ENCODE measurements around the gene SLC6A2.

SLC6A2 gene

GRCh38 chr16:55660828-55661227 is 5.0 kb downstream of the SLC6A2 start:
- TF ChIP-seq NFIC (IDR thresholded peaks at IDR 0.05) (no peak), TAF1 (IDR thresholded peaks at IDR 0.05; ENCODE audit: low read depth) (no peak), TCF12 (IDR thresholded peaks at IDR 0.05; ENCODE audit: low read depth) (no peak), EGR1 (IDR thresholded peaks at IDR 0.05) (no peak), EP300 (IDR thresholded peaks at IDR 0.05; ENCODE audit: borderline replicate concordance) (no peak), CREB1 (IDR thresholded peaks at IDR 0.05; ENCODE audit: low read depth) (no peak), CEBPB (IDR thresholded peaks at IDR 0.05) (no peak), TEAD4 (IDR thresholded peaks at IDR 0.05) (no peak), RAD21 (IDR thresholded peaks at IDR 0.05; ENCODE audit: low read depth) (no peak), USF1 (IDR thresholded peaks at IDR 0.05) (no peak), ZBTB7A (IDR thresholded peaks at IDR 0.05; ENCODE audit: low read depth) (no peak), FOXM1 (IDR thresholded peaks at IDR 0.05; ENCODE audit: borderline replicate concordance, low read depth) (no peak), YY1 (IDR thresholded peaks at IDR 0.05; ENCODE audit: low read depth) (no peak)
- TF ChIP-seq, protein P1, sequence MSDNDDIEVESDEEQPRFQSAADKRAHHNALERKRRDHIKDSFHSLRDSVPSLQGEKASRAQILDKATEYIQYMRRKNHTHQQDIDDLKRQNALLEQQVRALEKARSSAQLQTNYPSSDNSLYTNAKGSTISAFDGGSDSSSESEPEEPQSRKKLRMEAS (IDR thresholded peaks at IDR 0.05): no peak
- TF ChIP-seq, protein P2, sequence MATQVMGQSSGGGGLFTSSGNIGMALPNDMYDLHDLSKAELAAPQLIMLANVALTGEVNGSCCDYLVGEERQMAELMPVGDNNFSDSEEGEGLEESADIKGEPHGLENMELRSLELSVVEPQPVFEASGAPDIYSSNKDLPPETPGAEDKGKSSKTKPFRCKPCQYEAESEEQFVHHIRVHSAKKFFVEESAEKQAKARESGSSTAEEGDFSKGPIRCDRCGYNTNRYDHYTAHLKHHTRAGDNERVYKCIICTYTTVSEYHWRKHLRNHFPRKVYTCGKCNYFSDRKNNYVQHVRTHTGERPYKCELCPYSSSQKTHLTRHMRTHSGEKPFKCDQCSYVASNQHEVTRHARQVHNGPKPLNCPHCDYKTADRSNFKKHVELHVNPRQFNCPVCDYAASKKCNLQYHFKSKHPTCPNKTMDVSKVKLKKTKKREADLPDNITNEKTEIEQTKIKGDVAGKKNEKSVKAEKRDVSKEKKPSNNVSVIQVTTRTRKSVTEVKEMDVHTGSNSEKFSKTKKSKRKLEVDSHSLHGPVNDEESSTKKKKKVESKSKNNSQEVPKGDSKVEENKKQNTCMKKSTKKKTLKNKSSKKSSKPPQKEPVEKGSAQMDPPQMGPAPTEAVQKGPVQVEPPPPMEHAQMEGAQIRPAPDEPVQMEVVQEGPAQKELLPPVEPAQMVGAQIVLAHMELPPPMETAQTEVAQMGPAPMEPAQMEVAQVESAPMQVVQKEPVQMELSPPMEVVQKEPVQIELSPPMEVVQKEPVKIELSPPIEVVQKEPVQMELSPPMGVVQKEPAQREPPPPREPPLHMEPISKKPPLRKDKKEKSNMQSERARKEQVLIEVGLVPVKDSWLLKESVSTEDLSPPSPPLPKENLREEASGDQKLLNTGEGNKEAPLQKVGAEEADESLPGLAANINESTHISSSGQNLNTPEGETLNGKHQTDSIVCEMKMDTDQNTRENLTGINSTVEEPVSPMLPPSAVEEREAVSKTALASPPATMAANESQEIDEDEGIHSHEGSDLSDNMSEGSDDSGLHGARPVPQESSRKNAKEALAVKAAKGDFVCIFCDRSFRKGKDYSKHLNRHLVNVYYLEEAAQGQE (IDR thresholded peaks at IDR 0.05; ENCODE audit: low read depth): no peak

GRCh38 chr16:55661941-55662643 is 6.3 kb downstream of the SLC6A2 start:
- TF ChIP-seq FOXM1 (IDR thresholded peaks at IDR 0.05; ENCODE audit: borderline replicate concordance, low read depth): no peak
- no peak for TF ChIP-seq TCF12 (IDR thresholded peaks at IDR 0.05; ENCODE audit: low read depth)
- no peak for TF ChIP-seq ZBTB7A (IDR thresholded peaks at IDR 0.05; ENCODE audit: low read depth)
- TF ChIP-seq, protein P2 (IDR thresholded peaks at IDR 0.05; ENCODE audit: low read depth): no peak
- no peak for TF ChIP-seq CEBPB (IDR thresholded peaks at IDR 0.05)
- TF ChIP-seq TEAD4 (IDR thresholded peaks at IDR 0.05): no peak
- TF ChIP-seq USF1 (IDR thresholded peaks at IDR 0.05): no peak
- TF ChIP-seq EP300 (IDR thresholded peaks at IDR 0.05; ENCODE audit: borderline replicate concordance): no peak
- no peak for TF ChIP-seq CREB1 (IDR thresholded peaks at IDR 0.05; ENCODE audit: low read depth)
- TF ChIP-seq TAF1 (IDR thresholded peaks at IDR 0.05; ENCODE audit: low read depth): no peak
- TF ChIP-seq, protein P1 (IDR thresholded peaks at IDR 0.05): no peak
- no peak for TF ChIP-seq YY1 (IDR thresholded peaks at IDR 0.05; ENCODE audit: low read depth)
- TF ChIP-seq EGR1 (IDR thresholded peaks at IDR 0.05): no peak

GRCh38 chr16:55662644-55663031 is 6.8 kb downstream of the SLC6A2 start:
- TF ChIP-seq TEAD4 (IDR thresholded peaks at IDR 0.05) (no peak), YY1 (IDR thresholded peaks at IDR 0.05; ENCODE audit: low read depth) (no peak), USF1 (IDR thresholded peaks at IDR 0.05) (no peak), ZBTB7A (IDR thresholded peaks at IDR 0.05; ENCODE audit: low read depth) (no peak)

DNA sequence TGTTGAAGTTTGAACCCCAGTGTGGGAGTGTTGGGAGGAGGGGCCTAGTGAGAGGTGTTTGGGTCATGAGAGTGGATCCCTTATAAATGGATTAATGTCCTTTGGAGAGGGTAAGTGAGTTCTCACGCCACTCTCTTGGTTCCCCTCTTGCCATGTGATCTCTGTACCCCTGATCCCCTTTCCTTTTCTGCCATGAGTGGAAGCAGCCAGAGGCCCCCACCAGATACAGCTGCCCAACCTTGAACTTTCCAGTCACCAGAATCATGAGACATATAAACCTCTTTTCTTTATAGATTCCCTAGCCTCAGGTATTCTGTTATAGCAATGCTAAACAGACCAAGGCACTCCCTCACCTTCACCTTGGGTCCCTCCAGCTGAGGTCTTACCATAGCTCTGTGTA is 7.4 kb downstream of the SLC6A2 start:
- TF ChIP-seq, protein P2 (IDR thresholded peaks at IDR 0.05; ENCODE audit: low read depth): no peak
- TF ChIP-seq CEBPB (IDR thresholded peaks at IDR 0.05) (no peak), EP300 (IDR thresholded peaks at IDR 0.05; ENCODE audit: borderline replicate concordance) (no peak), TEAD4 (IDR thresholded peaks at IDR 0.05) (no peak), EGR1 (IDR thresholded peaks at IDR 0.05) (no peak), NFIC (IDR thresholded peaks at IDR 0.05) (no peak), YY1 (IDR thresholded peaks at IDR 0.05; ENCODE audit: low read depth) (no peak), ZBTB7A (IDR thresholded peaks at IDR 0.05; ENCODE audit: low read depth) (no peak), TCF12 (IDR thresholded peaks at IDR 0.05; ENCODE audit: low read depth) (no peak)
